HG03520 (cell line): Measurements from ENCODE around the gene PBX4.

ENCODE experiments used
- ATAC-seq: cut with Tn5 transposase; IDR thresholded peaks from one replicate; pipeline ENCODE4 v1.9.1; 2021; ENCODE audit warnings: mild to moderate bottlenecking, moderate library complexity; ENCODE audit not compliant: unreplicated experiment

PBX4 gene

DNA sequence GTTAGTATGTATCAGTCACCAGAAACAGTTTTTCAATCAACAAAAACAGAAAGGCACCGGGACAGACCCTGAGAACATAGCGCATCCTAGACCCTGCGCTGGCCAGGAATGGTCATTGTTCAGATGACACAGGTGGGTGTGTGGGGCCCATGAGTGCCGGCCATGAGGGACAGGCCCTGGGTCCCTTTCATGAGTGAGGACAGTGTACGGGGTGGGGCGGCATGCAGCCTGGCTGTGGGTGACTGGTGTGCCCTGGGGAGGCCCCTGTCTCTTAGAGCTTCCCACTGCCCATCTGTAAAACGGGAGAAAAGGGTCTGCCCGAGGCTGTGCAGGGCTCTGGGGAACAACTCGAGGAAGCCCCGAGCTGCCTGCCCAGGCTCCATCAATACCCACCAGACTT, 25.8 kb downstream of the PBX4 start:
- no peak for ATAC-seq

GRCh38 chr19:19591133-19591825, 27.2 kb downstream of the PBX4 start:
- no peak for ATAC-seq

DNA sequence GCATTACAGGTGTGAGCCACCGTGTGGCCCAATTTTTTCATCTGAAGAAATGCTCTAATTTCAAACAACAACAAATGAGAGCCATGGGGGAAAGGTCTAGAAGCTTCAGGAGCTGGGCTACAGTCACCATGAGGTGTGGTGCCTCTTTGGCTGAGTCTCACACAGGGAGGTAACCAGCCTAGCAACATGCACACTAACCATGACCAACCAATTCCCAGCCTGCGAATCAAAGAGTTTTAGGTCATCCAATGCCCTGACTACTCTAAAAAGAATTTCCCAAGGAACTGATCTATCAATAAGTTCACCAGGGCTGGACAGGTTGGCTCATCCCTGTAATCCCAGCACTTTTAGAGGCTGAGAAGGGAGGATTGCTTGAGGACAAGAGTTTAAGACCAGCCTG, 29.9 kb downstream of the PBX4 start:
- no peak for ATAC-seq

DNA sequence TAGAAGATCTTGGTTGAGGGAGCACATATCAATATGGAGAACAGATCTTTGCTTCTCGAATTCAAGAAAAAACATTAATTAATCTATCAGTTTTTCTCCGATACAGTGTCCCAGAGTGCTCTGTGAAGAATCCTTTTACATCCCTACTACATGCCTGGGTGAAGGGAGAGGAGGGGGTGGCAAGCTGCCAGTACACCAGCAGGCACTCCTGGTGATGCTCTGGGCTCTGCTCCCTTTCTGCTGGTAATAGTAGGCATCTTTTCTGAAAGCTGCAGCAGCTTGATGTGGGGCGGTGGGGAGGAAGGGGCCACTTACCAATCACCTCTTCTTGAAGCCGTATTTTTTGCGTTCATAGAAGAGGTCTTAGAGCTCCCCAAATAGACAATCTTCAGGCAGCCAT, 30.7 kb downstream of the PBX4 start:
- ATAC-seq: no peak

DNA sequence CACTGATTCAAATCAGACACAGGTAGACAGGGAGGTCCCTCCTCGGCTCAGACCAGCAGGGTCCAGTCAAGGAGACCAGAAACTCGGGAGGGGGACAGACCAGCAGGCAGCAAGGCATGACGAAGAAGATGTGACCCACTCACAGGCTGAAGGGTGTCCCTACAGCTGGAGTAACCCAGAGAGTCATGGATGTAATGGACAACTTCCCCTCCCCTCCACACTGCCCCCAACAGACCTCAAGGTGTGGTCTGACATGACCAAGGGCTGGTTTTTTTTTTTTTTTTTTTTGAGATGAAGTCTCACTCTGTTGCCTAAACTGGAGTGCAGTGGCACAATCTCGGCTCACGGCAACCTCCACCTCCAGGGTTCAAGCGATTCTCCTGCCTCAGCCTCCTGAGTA, 34.1 kb downstream of the PBX4 start:
- no peak for ATAC-seq

GRCh38 chr19:19582471-19582870, 36.0 kb downstream of the PBX4 start:
- no peak for ATAC-seq

DNA sequence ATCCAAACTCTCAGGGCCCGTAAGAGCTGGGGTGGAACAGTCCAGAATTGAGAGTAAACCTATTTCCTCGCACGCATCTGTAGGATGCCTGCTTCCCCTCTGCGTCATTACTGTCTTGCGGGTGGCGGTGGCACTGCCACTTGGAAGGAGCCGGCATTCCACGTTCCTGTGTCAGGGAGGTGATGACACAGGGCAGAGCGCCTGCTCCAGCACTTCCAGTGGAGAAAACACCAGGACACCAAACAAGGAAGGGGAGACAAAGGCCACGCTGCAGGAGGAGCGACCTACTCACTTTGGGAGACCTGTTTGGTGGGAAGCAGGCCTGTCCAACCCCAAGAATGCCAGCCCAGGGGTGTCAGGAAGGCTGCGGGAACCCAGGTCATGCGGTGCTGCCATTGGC, 37.1 kb downstream of the PBX4 start:
- ATAC-seq: no peak

DNA sequence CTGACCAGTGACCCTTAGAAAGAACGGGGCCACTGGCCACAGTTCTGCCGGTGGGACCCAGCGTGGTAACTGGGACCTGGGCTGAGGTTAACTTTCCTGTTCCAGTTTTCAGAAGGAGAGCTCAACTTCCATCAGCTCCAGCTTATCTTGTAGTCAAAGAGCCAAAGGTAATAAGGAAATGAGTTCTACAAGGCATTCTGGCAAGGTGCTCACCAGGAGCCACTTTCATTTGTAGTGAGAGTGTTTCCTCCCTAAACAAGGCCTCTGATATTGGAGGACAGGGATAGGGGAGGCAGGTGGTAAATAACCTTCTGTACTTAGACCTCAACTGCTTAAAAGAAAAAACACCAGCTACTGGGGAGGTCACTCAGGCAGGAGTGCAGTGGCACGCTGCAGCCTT, 38.1 kb downstream of the PBX4 start:
- no peak for ATAC-seq

DNA sequence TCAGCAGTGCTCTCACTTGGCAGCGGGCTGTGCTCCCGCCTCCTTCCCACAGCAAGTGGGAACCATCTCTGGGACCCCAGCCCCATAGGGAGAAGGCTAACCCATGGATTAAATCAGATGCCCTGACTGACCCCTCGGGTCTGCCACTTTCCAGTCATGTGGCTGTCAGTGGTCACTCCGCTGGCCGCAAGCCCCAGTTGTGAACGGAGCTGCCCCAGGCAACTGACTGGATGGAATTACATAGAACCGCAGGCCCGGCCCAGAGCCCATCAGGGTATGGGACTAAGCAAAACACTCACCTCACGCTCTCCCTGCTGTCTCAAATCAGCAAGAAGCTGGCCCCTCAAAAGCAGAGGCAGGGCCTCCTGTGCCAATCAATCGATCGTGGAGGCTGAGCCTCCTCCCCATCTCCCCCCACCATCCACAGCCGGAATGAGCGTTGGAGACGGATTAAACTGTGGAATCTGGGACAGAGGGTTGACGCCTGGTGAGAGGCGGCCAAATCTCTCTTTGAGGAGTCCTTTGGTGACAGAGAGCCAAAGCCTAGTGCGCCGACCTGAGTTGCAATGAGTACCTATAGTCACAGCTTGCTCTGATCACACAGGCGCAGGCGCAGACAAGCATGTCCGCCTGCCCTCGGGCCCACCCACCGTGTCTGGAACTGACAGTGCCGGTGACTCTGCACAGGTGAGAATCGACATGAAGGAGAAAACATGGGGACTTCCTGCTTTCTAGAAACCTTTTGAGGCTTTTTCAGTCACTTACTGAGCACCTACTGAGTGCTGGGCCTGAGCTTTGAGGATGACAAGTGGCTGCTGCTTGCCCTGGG, 38.7 kb downstream of the PBX4 start:
- ATAC-seq: no peak

- no peak for ATAC-seq
These were observed 40.2 kb downstream of the PBX4 start for GRCh38 chr19:19578252-19578651.

DNA sequence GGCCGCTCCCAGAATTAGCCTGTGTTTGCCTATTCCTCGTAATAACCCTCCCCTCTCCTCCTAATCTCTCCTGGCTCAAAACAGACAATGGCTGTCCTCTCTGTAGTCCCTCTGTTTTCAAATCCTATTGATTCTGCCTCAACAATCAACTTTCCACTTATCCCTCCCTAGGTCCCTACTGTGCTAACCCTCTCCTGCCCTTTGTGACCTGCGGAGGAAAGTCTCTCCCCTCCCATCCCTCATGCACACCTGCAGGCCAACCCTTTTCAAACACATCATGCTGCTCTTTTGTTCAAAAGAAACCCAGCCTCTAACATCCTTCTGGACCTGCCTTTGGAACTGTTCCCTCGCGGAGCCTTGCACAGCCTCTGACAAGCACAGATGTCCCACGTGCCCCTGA, 43.1 kb downstream of the PBX4 start:
- ATAC-seq: no peak

DNA sequence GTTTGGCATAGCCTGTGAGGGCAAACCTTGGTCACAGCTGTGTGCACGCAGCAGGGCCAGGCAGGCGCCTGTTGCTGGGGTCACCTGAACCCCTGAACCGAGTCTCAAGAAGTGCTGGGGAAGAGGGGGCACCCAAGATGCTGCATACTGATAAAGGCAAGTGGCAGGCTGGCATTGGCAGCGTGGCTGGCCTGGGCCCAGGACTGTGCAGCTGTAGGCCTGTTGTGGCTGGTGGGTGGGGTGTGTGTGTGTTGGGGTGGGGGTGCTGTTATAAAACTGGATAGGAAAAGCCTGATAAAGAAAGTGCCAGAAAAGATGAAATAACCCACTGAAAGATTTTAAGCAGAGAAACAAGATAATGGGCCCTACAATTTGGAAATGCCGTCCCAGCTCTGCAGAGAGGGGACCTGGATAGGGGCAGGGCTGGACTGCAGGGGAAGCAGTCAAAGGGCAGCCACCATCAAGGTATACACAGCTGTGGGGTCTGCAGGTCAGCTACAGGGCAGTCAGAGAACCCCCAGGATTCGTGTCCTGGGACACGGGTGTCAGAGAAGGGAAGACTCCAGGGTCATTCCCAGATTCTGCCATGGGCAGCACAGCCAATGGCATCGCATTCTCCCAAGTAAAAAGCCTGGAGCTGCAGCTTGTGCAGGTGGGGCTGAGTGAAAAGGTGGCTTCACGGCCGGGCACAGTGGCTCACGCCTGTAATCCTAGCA, 47.3 kb downstream of the PBX4 start:
- ATAC-seq: no peak

GRCh38 chr19:19570571-19570970, 47.9 kb downstream of the PBX4 start:
- no peak for ATAC-seq

DNA sequence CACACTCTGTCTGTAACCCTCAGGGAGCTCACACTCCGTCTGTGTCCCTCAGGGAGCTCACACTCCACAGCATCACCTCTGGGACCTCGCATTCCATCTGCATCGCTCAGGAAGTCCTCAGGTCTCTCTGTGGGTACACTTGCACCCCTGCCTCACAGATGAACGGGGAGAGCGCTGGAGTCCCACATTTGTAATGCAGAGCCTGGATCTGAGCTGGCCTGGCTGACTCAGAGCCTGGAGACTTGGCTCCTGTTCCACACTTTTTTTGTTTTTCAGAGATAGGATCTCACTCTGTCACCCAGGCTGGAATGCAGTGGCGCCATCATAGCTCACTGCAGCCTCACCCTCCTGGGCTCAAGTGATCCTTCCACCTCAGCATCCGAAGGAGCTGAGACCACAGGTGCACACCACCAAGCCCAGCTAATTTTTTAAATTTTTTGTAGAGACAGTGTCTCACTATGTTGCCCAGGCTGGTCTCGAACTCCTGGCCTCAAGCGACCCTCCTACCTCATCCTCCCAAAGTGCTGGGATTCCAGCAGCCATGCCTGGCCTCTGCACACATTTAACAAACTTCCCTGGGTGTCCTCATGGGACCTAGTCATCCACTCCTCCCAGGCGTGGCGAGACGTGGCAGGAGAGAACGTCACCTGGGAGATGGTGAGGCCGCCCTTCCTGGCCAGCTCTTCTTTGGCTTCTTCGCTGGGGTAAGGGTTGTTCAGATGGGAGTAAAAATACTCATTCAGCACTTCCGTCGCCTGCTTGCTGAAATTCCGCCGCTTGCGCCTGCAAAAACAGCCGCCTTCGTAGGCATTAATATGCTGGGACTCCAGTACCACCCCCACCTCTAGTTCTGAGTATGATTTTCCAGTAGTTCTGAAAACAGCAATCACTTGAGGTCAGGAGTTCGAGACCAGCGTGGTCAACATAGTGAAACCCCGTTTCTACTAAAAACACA, 49.4 kb downstream of the PBX4 start:
- ATAC-seq: no peak

- no peak for ATAC-seq
These were observed 51.1 kb downstream of the PBX4 start for GRCh38 chr19:19567391-19567790.

GRCh38 chr19:19566306-19566705, 52.2 kb downstream of the PBX4 start:
- no peak for ATAC-seq

- ATAC-seq: no peak
These were observed 55.1 kb downstream of the PBX4 start for GRCh38 chr19:19563348-19563848.

DNA sequence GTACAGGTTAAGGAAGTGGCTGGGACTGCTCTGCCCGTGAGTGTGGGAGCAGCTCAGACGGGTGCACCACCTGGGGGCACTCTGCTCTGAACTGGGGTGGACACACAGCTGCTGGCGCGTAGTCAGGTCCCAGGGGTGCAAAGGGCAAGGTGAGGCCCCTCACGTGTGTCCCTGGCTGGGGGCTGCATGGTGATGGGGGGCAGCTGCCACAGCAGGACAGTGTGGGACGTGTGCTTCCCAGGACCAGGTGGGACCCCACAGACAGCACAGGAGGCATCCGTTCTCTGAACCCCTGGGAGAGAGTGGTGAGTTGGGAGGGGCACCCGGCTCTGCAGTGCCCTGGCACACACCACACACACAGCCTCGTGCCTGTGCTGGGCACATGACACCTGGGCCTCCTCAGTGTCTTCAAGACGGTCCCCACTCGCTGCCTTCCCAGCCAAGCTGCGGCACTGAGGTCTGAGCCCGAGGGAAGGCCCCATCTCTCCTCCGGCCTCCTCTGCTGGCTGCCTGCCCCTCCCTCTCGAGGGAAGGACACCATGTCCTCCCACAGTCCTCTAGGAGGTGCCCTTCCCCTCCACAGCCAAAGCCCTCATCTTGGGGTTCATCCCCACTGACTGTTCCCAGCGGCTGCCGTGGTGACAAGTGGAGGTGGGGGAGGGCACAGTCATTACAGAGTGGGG, 55.7 kb downstream of the PBX4 start:
- no peak for ATAC-seq

DNA sequence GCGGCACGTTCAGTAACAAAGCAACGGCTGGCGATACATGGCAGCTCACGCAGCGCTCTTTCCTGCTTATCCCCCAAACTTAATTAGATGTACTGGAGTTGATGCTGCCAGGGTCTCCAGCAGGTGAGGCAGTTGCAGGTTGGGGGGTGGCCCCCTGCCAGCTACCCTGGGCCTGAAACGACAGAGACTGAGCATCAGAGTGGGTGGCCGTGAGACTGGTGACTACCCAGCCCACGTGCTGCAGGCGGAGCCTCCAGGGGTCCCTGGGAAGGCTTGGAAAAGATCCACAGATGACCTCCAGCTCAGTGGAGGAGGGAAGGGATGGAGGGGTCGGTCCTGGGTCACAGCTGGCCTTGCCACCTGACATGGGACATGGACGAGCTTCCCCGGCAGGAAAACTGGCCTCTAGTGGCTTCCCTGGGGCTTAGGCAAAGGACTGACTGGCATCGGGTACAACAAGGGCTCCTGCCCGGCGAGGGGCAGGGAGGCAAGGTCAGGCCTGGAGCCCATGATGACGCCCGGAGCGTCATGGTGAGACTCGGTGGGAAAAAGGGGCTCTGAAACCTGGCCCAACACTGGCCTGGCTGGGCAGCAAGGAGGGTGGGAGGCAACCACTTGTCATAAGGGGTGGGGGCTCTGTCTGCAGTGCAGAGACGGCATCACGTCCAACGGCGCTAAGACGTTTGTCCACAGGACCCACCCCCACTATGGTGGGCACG, 56.4 kb downstream of the PBX4 start:
- ATAC-seq: no peak
